Stimulated activated naive CD8-positive, alpha-beta T cell treated with anti-CD3 and anti-CD28 coated beads, Interleukin-15, Interleukin-2, amounts not matched to agents 100 U/mL and 50 U/mL, for 24 hours (primary cell): ENCODE results near the gene FYB1.
A peak's percentile ranks its signal among the peaks of the same experiment; 100 is the strongest.

Experiments
- ATAC-seq: fragments of 150-1000 bp; cut with Tn5 transposase; one replicate; pipeline ENCODE4 v1.10.0; 2021
- DNase-seq: peaks from one replicate; pipeline ENCODE4 v3.0.0; 2021

The FYB1 gene

DNA sequence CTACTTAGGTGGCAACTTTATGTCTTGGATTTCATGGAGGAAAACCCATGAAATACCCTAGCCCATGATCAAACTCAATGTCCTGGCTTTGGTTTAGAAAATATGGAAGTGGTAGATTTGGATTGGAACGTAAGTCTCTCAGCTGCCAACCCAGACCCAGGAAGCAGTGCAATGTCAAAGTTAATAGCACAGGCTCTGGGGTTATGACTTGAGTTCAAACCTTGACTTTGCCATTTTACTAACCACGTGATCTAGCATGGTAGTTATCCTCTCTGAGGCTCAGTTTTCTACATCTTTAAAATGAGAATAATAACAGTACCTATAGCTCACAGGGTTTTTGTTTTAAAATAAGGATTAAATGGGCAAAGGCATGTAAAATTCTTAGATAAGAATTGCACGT lies 13.8 kb downstream of the FYB1 start:
- ATAC-seq: no peak
- no peak for DNase-seq

GRCh38 chr5:39203951-39204350 lies 15.4 kb downstream of the FYB1 start:
- ATAC-seq: no peak
- no peak for DNase-seq

DNA sequence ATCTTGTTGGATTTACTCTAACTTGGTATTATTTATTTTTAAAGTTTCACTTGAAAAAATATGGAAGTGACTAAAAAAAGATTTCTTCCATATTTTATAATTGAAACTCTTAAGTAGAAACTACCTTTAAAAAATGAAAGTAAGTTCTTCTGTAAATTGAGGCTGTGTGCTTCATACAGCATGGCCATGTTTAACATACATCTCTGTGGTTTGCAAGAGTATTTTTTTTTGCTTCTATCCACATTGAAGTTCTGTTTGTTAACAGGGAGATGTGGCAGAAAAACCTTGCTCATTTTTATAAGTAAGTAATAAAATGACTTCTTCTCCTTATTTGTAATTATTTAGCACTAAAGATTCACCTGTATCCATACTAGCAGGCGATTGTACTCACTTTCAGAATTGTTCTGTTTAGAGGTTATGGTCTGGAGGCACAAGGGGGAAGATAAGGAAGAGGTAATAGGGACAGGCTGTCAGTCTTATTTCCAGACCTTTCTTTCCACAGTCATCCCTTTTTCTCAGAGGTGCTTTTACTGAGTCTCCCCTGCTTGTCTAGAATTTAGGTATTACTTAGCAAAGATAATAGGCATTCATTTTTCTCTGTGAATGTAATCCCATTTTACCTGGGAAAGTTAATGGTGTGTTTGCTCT lies 16.0 kb downstream of the FYB1 start:
- DNase-seq: no peak

GRCh38 chr5:39202597-39203274 lies 16.6 kb downstream of the FYB1 start:
- no peak for ATAC-seq
- no peak for DNase-seq

More for the DNA sequence above, 16.0 kb downstream of the FYB1 start:
- ATAC-seq: no peak

DNA sequence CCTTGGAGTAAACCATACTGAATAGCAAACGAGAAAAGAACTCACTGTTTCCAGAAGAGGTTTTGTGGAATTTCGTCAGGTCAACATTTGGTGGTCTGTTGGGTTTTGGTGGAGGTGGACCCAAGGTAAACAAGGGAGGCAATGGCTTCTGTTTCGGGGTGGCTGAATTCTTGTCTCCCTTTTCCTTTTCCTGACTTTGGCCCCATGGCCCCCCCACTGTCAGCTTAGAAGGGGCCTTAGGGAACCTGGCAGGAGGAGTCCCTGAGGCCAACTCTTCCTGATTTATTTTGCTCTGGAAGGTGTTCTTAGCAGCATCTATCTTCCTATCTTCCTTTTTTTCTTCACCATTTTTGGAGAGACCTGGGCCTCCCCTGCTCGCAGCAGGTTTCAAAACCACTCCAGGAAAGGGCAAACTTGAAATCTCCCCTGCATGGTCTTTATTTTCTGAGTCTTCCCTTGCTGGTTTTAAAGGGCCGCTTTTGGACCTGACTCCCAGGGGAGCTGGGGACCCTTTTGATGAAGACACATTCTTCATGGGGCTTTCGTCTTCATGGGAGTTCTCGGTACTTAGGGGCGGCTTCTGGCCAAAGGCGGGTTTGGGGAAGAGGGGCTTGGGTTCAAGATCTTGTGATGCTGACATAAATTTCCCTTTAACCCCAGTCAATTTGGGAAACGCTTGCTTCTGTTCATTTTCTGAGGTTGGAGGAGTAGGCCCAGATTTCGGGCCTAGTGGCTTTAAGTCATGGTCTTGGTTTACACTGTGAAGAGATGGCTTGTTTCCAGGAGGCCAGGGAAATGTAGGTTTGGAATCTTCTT lies 17.4 kb downstream of the FYB1 start:
- ATAC-seq (no peak), DNase-seq (no peak)

GRCh38 chr5:39201160-39201780 lies 18.1 kb downstream of the FYB1 start:
- peak; percentile 56 for ATAC-seq
- DNase-seq: no peak

DNA sequence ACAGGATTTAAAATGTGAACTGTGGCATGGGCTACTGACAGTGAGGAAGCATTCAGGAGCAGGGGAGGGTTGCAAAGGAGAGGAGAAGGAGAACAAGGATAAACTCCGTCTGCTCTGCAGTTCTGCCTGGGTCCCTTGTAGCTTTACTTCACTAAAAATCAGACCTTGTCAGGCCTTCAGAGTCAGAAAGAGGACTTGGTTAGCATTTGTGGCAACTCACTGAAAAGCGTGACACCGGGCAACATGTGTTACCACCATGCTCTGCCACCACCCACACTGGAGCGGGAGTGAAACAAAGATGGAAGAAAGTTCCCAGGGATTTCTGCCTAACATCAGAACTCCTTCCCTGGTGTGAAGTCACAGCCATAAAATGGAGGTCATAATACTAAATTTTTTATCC lies 19.3 kb downstream of the FYB1 start:
- no peak for DNase-seq
- ATAC-seq: no peak

DNA sequence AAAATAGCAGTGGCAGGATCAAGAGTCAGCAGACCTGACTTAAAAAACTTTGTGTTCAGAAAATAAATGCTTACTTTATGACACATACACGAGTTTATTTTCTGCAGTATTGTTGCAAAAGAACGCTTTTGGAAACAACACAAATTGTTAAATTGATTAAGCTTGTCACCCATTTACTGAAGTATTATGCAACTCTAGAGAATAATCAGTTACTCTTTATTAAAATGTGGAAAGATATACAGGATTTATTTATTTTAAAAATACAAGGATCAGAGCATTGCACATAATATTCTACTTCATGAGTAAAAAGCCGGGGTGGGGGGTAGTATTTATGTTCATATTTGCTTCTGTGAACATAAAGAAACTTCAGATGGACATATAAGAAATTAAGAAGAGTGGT lies 20.0 kb downstream of the FYB1 start:
- ATAC-seq (no peak), DNase-seq (no peak)

DNA sequence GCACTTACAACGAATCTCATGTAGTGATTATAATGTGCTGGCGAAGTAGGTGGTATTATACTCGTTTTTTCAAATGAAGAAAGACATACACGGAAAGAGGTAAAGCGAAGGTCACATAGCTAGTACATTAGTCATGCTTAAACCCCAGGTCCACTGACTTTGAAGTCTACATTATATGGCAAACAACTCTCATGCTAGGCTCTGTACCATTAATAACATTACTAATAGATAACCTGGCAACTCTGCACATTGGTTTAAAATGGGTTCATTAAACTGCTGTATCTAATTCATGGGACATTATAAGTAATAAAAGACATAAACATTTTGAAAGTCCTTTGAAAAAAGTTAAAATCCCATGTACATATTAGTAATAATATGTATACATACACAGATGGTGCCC lies 21.2 kb downstream of the FYB1 start:
- ATAC-seq (peak; percentile 34), DNase-seq (no peak)

- ATAC-seq (peak; percentile 63), DNase-seq (peak; percentile 67)
Measured at GRCh38 chr5:39197556-39197955, 21.8 kb downstream of the FYB1 start.

DNA sequence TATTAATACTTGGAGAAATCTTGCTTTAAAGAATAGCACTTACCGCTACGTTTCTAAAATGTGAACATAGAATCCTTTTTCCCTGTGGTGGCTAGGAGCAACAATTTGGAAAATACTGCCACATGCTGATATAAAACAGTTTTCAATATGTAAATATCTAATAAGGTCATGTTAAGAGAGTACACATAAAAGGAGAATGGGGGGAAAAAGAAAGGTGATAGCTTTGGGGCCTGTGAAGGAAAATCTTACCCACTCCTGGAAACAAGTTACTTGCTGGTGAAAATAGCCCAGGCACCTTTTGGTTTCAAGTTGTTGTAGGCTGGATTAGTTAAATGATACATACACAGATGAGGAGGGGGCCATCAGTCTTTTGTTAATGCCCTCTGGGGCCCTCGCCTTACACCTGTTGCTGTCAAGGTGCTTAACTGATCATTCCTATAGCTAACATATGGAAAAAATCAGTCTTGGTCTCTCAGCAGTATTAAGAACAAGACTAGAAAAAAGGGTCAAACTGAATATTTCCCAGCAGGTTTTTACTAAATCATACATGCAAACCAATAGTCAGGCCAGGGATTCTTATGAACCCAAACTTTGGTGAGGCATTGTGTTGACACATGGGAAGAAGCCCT lies 24.1 kb downstream of the FYB1 start:
- DNase-seq (no peak), ATAC-seq (peak; percentile 39)

GRCh38 chr5:39194466-39195136 lies 24.8 kb downstream of the FYB1 start:
- DNase-seq: no peak
- peak; percentile 44 for ATAC-seq

GRCh38 chr5:39193553-39194465 lies 25.6 kb downstream of the FYB1 start:
- no peak for ATAC-seq
- no peak for DNase-seq

DNA sequence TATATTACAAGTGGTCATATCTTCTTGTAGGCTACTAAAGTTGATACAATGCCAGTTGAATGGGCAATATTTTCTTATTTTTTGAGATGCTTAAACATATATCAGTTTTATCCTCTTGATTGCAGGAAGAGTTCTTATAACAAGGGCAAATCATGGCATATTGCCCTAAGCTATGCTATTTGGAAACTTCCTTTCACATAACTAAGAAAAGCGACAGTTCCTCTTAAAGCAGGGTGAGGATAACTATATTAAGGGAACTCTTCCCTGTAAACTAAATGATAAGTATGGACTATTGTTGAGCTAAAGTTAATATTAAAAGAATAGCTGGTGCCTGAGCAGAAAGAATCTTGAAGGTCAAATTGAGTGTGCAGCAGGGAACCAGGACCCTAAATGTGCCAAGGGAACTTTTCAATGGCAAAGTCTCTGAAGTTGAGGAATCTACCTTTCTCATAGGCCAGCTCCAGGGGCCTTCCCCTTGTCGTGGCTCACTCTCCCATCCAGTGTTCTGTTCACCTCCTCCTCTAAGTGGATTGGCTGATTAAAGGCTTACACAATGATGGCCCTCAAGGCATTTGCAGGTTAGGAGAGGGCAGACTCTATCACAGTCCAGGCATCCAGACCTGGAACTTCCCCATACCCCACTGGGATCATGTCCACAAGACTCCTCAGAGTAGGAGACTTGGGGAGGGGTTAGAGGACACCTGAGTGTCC lies 26.8 kb downstream of the FYB1 start:
- no peak for ATAC-seq
- no peak for DNase-seq

- DNase-seq: no peak
- ATAC-seq: no peak
Measured at GRCh38 chr5:39191216-39191615, 28.1 kb downstream of the FYB1 start.

DNA sequence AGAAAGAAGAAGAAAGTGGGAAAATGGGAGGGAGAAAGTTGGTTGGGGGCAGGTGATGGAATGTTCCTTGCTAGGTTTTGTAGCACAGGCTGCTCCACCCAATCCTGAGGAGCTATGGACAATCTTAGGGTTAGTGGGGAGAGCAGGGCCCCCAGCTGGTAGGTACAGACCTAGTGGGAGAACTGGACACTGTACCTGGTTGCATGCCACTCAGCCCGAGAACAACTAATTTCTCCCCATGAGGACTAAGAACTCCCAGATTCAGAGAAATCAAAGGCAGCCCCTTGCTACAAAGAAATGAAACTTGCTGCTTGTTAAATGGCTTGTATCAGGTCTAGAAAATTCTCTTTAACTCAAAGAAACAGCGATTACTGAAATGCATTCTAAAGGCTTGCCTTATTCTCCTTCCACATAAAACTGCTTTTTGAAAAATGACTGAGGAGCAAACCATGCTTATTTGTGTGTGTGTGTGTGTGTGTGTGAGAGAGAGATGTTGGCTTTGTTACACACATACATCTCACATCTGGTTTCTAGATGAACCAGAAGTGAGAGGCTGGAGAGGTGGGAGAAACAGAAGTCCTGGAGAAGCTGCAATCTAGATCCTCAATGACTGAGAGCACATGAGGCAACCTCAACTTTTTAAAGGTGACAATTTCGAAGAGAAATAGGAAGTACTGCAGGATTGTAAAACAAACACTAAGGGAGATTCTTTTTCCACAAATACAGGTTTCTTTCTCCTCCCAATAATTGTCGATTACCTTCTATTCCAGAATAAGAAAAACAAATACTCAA lies 28.9 kb downstream of the FYB1 start:
- no peak for DNase-seq
- ATAC-seq: no peak

DNA sequence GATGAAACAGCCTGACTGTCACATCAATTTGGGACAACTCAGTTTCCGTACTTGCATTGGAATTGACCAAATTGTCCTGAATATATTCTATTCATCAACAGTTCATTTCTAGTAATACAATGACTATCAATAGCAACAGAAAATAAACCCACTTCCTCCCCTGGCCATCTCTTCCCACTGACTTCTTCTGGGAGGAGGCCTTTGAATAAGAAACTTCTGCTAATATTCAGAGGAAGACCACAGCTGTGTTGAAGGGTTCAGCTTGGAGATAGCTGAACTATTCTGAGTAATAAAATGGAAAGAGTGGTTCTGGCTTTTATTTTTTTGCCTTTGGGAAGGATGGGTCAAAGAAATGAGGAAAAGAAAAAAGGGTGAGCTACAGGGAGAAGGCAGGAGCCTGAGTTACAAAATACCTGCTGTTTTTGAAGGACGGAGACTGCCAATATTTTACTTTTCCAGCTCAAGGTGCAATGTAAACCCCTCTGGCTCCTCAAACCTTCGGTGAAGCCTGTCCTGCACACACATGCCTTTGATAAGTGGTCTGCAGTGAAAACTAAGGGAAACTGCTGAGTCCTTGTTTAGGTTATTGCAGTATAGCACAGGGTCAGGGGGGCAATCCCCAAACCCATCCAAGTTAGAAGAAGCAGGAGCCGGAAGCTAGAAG lies 29.9 kb downstream of the FYB1 start:
- ATAC-seq (no peak), DNase-seq (no peak)
